Left forelimb (tissue), 1 donor: ENCODE measurements around the gene STAT3.
"Not testable (repeated sequence)": the region's sequence is repeated elsewhere in the genome, so short reads cannot be mapped to it uniquely, and the experiment has no call there.

Experiments
- DNase-seq: peaks from one replicate; pipeline ENCODE4 v3.0.0-alpha.2; 2018; ENCODE audit warnings: low spot score

The STAT3 gene

DNA sequence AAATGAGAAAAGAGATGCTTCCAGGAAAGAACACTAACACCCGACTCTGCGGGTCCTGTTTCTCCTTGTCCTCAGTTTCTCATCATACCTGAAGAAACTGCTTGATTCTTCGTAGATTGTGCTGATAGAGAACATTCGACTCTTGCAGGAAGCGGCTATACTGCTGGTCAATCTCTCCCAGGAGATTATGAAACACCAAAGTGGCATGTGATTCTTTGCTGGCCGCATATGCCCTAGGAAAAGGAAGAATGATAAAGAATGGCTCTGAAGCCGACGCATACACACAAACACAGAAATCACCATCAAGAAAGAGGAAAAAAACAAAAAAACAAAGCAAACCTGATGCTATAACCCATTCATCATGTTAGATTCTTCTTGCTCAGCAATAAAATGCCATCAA is 41.8 kb downstream of the STAT3 start:
- no peak for DNase-seq

DNA sequence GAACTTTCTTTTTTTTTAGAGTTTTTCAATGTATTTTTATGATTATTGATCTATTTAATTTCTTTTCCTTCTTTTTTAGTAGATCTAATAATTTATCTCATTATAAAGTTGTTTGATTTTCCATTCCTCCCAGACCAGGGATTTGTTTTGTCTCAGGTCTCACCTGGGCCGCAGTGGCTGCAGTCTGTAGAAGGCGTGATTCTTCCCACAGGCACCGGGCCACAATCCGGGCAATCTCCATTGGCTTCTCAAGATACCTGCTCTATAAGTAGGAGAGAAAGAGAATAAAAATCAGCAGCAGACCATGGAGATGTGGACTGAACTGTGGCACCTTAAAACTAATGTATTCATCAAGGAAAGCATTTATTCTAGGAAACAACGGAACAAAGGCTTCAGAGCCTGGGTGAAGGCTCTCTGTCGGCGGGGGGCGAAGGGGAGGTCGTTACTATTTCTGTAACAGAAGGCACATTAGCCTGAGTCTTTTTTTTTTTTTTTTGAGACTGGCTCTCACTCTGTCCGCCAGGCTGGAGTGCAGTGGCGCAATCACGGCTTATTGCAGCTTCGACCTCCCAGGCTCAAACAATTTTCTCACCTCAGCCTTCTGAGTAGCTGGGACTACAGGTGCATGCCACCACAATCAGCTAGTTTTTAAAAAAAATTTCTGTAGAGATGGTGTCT is 42.7 kb downstream of the STAT3 start:
- DNase-seq = no peak

DNA sequence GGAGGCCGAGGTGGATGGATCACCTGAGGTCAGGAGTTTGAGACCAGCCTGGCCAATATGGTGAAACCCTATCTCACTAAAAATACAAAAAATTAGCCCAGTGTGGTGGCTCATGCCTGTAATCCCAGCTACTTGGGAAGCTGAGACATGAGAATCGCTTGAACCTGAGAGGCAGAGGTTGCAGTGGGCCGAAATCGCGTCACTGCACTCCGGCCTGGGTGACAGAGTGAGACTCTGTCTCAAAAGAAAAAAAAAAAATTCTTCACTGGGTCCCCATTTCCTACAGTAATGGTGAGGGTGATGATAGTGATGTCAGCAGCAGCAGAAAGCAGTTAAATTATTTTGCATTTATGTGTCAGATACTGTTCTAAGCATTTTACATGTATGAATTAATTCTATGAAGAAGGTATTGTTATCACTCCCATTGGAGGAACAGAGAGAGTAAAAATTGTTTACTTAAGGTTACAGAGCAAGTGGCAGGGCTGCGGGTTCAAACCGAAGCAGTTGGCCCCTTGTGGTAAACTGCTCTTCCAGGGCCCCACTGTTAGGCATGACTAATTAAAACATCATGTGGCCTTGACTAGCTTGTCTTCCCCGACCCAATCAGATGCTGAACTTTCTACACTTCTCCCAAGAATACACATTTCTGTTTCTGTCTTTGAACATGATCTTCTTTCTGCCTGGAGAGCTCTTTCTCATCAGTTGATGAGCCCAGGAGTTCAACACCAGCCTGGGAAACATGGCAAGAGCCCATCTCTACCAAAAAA is 45.8 kb downstream of the STAT3 start:
- no peak for DNase-seq

DNA sequence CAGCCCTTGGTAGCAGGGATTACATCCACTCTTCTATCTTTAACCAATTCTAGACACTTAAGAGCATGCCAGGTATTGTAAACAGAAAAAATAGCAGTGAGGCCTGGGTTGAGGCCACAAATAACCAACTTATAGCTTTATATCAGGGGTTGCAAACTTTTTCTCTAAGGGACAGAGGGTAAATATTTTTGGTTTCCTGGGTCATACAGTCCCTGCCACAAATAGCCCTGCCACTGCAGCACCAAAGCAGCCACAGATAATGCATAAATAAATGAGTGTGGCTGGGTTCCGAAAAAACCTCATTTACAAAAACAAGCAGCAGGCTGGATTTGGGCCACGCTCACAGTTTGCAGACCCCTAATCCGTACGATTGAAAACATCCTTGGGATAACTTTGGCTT is 46.7 kb downstream of the STAT3 start:
- DNase-seq = no peak

GRCh38 chr17:42340691-42341127 is 47.5 kb downstream of the STAT3 start:
- DNase-seq = no peak

DNA sequence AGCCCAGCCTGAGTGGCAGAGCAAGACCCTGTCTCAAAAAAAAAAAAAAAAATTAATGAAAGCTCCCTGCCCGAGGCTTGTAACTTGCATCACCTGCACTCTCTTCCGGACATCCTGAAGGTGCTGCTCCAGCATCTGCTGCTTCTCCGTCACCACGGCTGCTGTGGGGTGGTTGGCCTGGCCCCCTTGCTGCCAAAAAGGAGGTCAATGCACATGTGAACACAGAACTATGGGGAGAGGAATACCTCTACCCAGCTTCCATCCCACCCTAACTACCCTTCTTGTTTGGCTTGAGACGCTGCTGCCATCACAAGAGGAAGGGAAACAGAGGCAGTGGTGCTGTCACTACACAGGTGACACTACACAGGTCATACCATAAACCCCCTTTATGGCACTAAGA is 49.0 kb downstream of the STAT3 start:
- no peak for DNase-seq

- DNase-seq = no peak
Observed at GRCh38 chr17:42338427-42338985, 49.7 kb downstream of the STAT3 start.

DNA sequence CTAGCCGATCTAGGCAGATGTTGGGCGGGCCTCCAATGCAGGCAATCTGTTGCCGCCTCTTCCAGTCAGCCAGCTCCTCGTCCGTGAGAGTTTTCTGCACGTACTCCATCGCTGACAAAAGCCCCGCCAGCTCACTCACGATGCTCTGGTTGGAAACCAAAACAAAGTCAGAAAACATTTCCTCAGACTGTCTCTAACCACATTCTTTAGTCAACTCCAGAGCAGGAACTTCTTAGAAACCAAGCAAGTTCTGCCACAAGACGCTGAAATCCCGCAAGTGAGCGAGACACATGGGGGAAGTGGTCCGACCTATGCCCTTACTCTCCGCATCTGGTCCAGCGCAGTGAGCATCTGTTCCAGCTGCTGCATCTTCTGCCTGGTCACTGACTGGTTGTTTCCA is 50.8 kb downstream of the STAT3 start:
- DNase-seq = no peak

DNA sequence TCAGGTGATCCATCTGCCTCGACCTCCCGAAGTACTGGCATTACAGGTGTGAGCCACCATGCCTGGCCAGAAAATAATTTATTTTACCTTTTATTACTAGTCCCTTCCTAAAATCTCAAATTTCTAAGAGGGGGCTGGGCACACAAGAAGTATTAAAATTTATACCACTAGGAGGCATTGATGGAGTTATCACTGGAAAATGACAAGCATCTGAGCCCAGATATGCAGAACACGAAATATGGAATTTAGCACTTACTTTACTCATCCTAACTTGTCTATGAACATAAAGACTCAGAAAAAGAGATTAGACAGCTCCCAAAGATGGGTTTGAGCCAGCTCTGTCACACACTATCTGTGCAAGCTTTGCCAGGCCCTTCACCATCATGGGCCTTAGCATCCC is 53.6 kb downstream of the STAT3 start:
- no peak for DNase-seq

GRCh38 chr17:42333053-42333452 is 55.2 kb downstream of the STAT3 start:
- DNase-seq = no peak

DNA sequence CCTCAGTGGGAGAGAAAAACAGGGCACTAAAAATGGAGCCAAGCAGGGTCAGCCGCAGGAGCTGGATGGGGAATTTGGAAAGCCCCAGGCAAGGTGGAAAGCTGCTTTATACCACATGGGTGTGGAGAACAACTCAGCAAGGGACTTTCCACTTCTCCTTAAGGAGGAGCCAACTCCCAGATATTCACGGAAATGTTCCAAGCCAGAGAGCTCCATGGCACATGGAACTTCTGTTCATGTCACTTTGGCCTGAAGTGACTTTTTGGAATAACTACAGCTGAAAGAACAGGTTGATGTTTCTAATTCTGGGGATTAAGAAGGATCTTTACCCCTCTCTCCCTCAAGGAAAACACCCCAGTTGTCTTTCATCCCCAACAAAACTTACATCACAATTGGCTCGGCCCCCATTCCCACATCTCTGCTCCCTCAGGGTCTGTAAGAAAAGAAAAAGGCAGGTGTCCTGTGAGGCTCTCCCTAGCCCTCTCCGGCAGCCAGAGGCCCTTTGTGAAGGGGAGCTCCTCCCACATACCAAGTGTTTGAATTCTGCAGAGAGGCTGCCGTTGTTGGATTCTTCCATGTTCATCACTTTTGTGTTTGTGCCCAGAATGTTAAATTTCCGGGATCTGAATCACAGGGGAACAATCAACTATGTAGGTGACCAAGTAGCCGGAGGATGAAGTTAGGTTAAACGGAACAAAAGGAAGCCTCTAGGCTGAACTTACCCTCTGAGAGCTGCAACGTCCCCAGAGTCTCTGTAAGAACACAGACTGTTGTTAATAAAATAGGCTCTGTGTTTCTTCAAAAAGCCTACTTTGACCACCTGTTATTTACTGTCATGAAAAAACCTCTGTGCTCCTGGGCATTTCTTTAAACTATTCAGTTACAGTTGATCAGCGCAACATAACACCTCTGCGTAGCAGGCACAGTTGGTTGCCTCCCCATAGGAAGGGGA is 58.9 kb downstream of the STAT3 start:
- DNase-seq = no peak

DNA sequence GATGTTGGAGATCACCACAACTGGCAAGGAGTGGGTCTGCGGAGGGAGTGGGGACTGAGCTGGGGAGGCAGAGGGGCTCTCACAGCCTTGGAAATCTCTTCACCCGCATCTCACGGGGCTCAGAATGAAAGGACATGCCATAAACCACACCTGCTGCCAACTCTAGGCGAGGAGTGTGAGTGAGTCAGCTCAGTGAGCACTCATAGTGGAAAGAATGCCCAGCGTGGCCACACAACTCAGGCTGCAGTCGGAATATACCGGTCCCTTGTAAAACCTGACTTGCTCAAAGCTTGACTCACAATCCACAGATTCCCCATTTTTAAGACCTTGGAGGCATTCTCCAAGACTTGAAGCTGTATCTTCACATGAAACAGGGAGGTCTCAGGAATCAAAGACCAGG is 63.2 kb downstream of the STAT3 start:
- no peak for DNase-seq

- no peak for DNase-seq
Observed at GRCh38 chr17:42323268-42323773, 64.9 kb downstream of the STAT3 start.

GRCh38 chr17:42322382-42323267 is 65.6 kb downstream of the STAT3 start:
- DNase-seq = peak; percentile 93

DNA sequence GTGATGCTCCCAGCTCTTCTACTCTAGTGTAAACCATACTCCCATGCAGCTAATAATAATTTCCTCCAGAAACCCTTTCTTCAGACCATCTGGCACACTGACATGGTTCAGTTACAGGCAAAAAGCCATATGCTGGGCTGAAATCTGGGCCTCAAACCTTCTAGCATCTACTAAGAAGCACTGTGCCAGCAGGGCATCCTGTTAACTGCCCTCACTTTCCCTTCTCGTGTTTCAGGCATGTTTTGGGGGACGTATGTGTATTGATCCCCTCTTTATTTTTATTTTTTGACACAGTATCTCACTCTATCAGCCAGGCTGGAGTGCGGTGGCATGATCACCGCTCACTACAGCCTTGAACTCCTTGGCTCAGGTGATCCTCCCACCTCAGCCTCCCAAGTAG is 66.7 kb downstream of the STAT3 start:
- no peak for DNase-seq

DNA sequence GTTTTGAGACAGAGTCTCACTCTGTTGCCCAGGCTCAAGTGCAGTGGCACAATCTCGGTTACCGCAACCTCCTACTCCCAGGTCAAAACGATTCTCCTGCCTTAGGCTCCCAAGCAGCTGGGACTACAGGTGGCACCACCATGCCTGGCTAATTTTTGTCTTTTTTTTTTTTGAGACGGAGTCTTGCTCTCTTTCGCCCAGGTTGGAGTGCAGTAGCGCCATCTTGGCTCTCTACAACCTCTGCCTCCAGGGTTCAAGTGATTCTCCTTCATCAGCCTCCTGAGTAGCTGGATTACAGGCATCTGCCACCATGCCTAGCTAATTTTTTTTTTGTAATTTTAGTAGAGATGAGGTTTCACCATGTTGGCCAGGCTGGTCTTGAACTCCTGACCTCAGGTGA is 70.3 kb downstream of the STAT3 start:
- not testable (repeated sequence) for DNase-seq

GRCh38 chr17:42317266-42317845 is 70.9 kb downstream of the STAT3 start:
- no peak for DNase-seq

- no peak for DNase-seq
Observed at GRCh38 chr17:42316755-42317154, 71.5 kb downstream of the STAT3 start.

GRCh38 chr17:42315402-42316156 is 72.7 kb downstream of the STAT3 start:
- no peak for DNase-seq
